Suppressor macrophage (primary cell): Measurements from ENCODE around the gene PES1.
"Not testable (repeated sequence)": the region's sequence is repeated elsewhere in the genome, so short reads cannot be mapped to it uniquely, and the experiment has no call there.

Experiments used
- DNase-seq, 4 experiments: peaks; one replicate each; pipeline ENCODE4 v3.0.0-alpha.2; 2020 to 2022

Gene PES1

DNA sequence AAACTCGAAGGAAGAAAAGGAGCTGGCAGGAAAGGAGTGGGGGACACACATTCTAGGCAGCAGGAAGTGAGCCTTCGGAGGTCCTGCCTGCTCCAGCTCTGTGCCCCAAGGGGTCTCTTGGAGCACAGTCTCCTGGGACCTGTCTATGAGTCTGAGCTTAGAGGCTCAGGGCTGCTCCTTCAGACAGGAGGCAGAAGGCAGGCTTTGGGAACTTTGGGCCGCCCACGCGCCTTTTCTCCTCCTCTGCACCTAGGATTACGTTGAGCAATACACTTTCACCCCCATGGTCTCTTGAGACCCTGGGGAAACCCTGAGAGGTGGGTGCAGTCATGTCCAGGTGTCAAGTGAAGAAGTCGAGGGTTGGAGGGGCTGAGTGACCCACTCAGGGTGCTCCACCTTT lies 16.2 kb upstream of the PES1 start:
- DNase-seq: peak in 2 of 4 experiments; percentile 32 to 57

DNA sequence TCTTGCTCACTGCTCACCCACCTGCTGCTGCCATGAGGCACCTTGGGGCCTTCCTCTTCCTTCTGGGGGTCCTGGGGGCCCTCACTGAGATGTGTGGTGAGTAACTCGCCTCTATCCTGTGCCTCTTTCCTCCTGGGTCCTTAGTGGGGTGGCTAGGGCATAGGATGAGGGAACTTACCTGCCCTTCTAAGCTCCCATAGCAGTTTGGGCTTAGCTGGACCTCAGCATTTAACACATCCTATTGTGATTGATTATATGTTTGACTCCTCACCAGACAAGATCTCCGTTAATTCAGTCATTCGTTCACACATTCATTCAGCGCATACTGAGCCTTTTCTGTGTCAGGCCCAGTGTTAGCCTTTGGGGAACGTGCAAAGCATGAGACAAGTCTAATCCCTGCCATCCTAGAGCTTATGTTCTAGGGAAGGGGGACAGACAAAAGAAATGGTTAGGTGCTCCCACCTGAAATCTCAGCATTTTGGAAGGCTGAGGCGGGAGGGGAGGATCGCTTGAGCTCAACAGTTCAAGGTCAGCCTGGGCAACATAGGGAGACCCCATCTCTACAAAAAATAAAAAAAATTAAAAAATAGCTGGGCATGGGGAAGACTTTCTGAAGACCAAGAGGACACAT lies 15.7 kb upstream of the PES1 start:
- DNase-seq: no peak

DNA sequence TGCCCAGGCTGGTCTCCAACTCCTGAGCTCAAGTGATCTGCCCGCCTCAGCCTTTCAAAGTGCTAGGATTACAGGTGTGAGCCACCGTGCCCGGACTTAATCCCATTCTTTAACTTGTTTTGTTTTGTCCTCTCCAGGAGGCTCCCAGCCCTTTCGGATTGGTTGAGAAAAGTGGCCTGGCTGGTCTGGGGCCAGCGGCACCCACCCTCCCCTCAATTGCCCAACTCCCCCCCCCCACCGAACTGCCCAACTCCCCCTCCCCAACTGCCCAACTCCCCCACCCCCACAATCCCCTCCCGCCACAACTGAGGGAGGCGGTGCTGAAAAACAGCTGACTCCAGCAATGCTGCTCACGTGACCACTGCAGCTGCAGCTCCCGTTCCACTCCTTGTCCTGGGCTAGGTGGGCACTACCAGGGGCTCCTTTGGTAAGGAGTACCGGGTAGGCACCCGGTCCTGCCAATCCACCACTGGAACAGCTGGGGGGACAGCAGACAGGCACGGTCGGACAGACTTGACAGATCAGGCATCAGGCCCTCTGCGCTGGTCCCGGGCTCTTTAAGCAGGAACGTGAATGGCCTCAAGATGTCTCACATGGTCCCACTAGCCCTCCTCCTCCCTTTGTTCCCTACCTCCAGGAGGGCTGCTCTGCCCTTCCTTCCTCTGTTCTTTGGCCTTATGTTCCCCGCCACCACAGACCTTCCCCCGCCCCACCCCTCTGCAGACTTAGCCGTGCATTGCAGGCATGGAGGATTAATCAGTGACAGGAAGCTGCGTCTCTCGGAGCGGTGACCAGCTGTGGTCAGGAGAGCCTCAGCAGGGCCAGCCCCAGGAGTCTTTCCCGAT lies 15.0 kb upstream of the PES1 start, which contains the start of gene TCN2:
TSS of gene TCN2 (plus strand) at position 720 of the 845 bp plus-strand sequence. CDS start 158 bp downstream, outside the sequence.
- DNase-seq: peak; percentile 77 to 86 (median 83)

DNA sequence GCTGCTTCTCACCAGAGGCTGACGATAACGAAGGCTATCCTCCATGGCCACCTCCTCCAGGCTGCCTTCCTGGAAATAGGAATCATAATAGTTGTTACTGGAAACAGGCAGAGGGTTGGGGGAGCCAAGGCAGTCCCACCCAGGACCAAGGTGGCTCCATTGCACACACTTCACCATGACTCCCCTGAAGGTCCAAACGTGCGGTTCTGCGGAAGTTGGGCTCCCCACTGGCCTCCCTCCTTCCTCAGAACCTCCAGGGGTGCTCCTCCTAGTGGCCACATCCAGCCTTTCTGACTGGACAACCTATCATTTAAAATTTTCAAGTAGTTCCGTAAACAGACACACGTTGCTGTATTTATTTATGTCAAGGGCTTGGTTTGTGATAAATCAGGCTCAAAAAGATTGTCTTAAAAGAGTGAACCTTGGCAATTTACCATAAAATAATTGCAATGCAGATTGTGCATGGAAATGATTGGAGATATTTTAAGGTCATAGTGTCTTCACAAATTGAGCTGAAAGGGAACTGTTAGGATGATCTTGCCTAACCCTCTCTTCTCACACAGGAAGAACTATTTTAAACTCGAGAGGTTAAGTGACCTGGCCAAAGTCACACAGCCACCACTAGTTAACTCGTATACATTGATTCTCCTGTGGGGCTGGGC lies 13.9 kb upstream of the PES1 start:
- DNase-seq: peak; percentile 68 to 82 (median 78)

DNA sequence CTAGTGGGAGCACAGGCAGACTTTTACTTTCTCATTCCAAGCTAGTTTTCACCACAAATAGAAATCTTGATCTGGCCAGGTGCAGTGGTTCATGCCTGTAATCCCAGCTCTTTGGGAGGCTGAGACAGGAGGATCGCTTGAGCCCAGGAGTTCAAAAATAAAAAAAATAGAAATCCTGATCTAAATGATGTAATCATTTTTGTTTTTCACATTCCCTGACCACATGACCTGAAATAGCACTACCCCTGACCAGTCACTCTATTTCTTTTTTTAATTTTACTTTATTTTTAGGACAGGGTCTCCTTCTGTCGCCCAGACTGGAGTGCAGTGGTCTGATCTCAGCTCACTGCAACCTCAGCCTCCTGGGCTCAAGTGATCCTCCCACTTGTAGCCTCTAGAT lies 13.0 kb upstream of the PES1 start:
- no peak for DNase-seq

DNA sequence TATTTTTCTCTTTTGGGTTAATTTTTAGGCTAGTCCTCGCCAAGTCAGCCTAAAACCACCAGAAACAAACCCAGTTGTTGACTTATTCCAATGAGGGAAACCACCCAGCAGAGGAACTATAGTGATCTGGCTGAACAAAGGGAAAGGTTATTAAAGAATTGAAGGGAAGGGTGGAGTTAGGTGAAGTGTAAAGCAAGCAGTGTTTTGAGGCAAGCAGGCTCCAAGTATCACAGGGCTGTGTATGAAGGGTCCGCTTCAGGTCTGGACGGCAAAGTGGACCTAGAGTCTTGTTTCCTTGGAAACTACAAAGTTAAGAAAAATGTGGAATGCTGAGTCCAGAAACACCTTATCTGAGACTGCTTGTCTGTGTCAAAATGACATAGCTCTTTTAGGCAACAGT lies 12.1 kb upstream of the PES1 start:
- DNase-seq: no peak

DNA sequence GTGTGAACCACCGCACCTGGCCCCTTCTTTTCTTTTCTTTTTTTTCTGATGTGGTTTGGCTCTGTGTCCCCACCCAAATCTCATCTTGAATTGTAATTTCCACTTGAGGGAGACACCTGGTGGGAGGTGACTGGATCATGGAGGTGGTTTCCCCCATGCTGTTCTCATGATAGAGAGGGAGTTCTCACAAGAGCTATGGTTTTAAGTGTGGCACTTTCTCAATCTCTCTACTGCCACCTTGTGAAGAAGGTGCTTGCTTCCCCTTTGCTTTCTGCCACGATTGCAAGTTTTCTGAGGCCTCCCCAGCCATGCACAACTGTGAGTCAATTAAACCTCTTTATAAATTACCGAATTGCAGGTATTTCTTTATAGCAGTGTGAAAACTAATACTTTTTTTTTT lies 10.3 kb upstream of the PES1 start:
- DNase-seq: peak in 1 of 4 experiments; percentile 21

DNA sequence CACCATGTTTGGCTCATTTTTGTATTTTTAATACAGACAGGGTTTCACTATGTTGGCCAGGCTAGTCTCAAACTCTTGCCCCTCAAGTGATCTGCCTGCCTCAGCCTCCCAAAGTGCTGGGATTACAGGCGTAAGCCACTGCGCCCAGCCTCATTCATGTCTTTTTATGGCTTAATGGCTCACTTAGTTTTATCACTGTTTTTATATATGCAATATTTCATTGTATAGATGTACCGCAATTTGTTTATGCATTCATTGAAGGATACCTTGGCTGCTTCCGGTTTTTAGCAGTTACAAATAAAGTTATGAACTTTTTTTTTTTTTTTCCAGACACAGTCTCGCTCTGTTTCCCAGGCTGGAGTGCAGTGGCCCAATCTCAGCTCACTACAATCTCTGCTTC lies 9.8 kb upstream of the PES1 start:
- no peak for DNase-seq

DNA sequence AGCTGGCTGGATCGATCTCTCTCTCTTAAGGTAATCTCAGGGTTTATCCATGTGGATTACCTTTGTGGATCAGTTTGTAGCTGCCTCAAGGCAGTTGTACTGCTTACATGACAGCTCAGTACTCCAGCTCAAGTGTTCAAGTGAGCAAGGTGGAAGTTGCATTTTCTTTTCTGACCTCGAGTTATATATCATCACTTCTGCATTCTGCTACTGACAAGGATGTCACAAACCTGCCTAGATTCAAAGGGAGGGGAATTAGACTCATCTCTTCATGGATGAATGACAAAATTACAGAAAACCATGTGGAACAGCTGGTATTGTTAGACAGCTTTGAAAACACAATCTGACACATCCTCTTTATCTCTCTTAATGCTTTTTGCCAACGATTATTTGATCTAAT lies 9.2 kb upstream of the PES1 start:
- peak in 3 of 4 experiments; percentile 7 to 51 (median 32) for DNase-seq

DNA sequence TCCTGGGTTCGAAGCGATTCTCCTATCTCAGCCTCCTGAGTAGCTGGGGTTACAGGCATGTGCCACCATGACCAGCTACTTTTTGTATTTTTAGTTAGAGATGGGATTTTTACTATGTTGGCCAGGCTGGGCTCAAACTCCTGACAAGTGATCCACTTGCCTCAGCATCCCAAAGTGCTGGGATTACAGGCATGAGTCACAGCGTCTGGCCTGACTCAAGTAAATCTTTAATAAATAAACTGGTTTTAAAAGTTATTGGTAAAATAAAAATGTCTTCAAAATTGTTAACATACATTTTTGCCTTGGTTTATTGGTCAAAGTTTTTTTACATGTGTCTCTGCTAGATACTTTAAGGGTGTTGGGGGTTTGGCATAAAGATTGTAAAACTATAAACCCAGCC lies 7.3 kb upstream of the PES1 start:
- no peak for DNase-seq

DNA sequence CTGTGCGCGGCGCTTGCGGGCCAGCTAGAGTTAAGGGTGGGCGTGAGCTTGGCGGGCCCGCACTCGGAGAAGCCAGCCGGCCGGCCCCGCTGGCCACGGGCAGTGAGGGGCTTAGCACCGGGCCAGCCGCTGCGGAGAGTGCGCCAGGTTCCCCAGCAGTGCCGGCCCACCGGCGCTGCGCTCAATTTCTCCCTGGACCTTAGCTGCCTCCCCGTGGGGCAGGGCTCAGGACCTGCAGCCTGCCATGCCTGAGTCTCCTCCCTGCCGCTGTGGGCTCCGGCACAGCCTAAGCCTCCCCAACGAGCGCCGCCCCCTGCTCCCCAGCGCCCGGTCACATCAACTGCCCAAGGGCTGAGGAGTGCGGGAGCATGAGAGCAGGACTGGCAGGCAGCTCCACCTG lies 5.2 kb upstream of the PES1 start:
- DNase-seq: no peak

DNA sequence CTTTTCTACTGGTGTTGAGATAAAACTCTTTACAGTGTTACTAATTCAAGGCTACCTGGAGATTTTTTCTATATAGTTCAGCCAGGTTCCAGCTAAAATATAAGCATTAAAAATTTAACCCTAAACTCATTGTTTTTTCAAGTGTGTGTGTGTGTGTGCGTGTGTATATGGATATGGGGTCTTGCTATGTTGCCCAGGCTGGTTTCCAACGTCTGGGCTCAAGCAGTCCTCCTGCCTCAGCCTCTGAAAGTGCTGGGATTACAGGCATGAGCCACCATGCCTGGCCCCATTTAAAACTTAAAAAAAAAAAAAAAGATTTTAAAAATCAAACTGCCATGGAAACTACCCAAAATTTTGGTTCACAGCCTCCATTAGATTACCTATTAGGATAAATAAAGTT lies 4.5 kb upstream of the PES1 start:
- DNase-seq: no peak

DNA sequence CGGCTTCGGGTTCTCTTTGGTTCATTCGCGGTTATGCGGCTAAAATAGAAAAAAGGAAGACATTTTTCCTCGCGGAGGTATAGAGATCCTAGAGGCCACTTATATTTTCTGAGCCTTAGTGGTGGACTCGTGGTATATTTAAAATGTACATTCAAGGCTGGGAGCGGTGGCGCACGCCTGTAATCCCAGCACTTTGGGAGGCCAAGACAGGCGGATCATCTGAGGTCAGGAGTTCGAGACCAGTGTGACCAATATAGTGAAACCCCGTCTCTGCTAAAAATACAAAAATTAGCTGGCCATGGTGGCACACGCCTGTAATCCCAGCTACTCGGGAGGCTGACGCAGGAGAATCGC lies 627 bp upstream of the PES1 start:
- DNase-seq: not testable (repeated sequence)

DNA sequence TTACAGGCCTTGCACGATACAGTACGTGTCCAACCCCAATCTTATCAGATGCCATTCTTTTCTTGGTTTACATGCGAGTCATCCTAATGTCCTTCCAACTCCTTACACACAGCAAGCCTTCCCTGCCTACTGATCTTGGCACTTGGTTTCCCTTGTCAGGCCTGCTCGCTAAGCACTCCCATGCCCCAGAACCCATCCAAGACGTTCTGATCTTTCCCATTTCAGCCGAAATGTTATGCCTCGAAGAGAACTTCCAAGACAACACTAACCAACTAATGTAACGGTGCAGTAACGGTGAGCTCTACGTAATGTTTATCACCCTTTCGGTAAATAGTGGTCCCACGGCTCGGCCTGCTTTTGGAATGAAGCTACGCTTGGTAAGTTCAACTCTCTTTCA lies 521 bp downstream of the PES1 start:
- peak in 3 of 4 experiments; percentile 14 to 21 (median 20) for DNase-seq

DNA sequence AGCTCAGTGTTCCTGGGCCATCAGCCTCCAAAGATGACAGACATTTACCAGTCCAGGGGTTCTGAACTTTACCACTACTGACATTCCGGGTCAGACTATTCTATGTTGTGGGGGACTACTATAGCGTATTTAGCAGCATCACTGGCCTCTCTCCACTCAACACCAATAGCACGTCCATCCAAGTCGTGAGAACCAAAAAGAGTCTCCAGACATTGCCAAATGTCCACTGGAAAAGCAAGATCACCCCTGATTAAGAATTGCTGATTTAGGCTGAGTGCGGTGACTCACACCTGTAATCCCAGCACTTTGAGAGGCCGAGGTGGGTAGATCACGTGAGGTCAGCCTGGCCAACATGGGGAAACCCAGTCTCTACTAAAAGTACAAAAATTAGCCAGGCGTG lies 5.3 kb downstream of the PES1 start:
- DNase-seq: no peak

DNA sequence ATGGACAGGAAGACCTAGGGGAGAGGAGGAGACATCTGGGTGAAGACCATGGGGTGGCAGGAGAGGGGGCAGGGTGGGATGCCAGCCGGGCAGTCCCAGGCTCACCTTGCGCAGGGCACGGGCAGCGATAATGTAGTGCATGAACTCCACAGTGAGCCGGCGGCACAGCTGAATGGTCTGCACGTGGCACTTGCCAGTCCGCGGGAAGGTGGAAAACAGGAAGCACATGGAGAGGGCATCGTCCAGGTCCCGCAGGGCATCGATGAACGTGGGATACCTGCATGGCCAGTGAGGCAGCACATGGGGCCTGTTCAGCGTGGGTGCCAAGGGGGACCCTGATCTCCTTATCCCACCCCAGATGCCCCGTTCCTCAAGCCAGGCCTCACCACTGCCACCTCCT lies 7.3 kb downstream of the PES1 start:
- no peak for DNase-seq

DNA sequence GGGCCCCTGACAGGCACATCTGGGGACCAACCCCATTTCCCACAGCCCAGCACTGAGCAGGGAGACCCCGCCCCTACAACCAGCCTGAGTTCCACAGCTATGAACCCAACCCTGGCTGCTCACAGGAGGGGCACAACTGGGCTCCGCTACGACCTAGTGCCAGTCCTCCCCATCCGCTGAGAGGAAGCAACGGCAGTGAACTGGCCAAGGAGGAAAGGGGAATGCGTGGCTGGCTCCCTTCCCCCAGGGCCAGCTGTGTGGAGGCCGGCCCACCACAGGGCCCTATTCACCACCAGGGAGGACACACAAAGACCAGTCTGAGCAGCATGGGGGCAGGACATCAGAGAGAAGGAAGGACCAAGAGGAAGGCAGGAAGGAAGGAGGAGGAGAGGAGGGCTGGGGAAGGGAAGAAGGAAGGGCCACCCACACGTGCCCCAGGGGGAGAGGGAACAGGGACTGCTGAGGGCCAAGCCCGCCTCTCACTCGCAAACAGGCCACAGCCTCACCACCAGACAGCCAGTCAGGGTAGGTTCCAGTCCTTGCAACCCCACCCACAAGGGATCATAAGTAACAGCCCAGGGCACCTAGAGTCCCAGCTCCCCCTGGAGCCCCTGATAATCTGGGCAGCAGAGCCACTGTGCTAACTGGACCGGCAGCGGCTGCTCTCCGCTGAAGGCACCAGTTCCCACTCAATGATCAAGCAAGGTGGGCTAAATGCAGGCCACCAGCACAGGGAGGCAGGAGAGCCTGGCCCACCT lies 8.7 kb downstream of the PES1 start:
- DNase-seq: no peak

DNA sequence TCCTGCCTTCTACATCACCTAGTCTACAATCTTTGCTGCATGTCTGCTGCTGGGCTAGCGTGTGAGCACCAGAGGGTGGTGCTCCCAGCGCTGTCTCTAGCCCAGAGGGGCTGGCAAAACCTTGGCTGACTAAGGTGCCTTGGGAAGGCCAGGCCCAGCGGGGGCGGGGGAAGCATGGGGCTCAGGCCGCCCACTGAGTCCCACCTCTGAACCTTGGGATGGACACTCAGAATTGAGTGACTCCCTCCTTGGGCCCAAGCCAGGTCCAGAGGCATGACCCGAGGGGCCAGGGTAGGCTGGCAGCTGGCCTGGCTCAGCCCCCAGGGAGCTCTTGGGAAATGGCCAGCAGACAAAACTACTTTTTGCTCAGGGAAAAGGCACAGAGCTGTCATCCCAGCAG lies 9.7 kb downstream of the PES1 start:
- no peak for DNase-seq

DNA sequence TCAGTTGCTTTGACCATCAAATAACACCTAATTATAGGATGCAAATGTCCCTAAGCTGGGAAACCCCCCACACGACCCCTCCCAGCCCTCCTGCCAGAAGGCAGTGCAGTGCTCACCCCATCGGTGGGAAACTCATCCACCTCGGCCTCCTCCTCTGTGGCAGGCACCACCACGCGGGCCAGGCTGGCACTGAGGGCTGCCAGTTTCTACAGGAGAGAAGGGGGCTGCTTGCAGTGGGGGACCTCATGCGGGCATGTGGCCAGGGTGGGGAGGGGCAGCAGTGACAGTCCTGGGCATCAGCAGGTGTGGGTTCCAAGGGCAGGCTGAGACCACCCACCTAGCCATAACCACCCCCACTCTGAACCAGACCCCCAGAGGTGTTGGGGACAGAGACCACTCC lies 10.8 kb downstream of the PES1 start:
- no peak for DNase-seq

DNA sequence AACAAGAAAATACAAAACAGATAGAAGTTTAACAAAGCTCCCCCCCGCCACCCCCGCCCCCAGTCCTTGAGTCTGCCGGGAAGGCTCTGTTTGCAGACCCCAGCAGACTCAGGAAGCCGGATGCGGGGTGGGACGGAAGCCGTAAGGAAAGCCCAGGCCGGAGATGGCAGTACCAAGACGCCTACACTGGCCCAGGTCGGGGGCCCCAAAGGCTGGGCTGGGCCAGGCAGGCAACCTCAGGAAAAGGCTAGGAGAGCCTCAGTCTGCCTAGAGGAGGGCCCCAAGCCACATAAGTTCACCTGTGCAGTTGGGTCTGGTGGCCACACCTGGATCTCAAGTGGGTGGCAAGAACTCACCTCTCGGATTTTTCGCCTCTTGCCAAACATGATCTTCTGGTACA lies 13.2 kb downstream of the PES1 start:
- no peak for DNase-seq

DNA sequence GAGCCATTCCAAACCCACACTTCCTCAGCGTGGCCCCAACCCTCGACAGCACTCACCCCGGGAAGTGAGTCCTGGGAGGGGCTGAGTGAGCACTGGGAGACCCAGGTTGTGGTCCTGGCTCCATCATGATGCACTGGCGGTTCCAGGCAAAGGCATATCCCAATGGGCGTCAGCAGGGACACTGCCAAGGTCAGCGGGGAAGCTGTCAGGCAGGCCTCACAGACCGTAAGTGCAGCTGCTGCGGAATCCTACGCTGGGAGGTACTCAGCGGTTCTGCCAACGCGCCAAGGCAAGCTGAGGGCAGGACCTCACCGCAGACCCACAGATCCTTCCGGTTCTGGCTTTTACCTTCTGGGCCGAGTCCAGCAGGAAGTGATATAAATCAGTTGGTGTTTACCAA lies 15.9 kb downstream of the PES1 start:
- DNase-seq: no peak

DNA sequence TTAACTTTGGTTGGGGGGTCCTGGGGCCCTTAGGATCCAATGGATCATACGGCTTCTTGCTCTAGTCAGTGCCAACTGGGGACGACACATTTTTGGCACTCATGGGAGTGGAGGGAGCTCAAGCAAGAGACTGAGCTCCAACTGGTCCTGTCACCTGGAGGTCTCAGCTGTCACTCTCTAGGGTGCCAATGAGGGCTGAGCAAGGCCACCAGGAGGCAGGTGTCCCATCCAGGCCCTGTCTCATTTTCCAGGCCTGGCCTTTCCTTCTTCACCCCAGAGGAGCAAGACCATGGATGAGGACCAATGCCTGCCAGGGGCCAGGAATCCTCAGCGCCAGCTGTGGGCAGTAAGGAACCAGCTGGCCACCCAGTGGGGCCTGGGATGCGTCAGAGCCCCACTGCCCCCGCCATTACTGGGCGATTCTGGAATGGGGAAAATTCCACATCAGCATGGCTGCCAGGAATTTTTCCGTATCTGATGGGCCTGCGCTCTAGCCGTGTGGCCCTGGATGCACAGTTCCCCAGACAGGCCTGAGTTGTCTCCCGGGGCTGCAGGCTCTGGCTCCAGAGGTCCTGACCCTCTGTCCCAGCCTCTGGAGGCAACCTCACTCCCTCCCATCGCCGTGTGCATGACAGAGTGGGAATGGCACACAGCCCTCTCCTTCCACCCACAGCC lies 16.6 kb downstream of the PES1 start:
- no peak for DNase-seq
